Activated T-cell treated with anti-CD3 and anti-CD28 coated beads, Interleukin-2, amount 50 U/mL, for 72 hours (primary cell): ENCODE results near the gene OGN. TPM values are rescaled to one million over a fixed set of nuclear protein-coding genes. Genes with fewer than 3 reads are reported as not detected.
A peak's percentile ranks its signal among the peaks of the same experiment; 100 is the strongest.

Experiments used
- ATAC-seq, 2 donors: fragments of 150-1000 bp; cut with Tn5 transposase; replicated peaks in 1 of 2; 2 replicates each; pipeline ENCODE4 v1.10.0; 2021; ENCODE audit warnings: moderate library complexity in 2 of 2, mild to moderate bottlenecking in 1 of 2
- DNase-seq, 2 donors: peaks; one replicate each; pipeline ENCODE4 v3.0.0; 2021 to 2022; ENCODE audit warnings: mixed read lengths in 1 of 2
- H3K27ac Mint-ChIP-seq: one replicate; pipeline ENCODE4 v1.8.0; 2022; ENCODE audit warnings: mild to moderate bottlenecking, moderate library complexity, mixed read lengths
- H3K27me3 Mint-ChIP-seq: one replicate; pipeline ENCODE4 v1.8.0; 2022; ENCODE audit warnings: low read depth, mixed read lengths
- H3K36me3 Mint-ChIP-seq, 2 donors: one replicate each; pipeline ENCODE4 v1.8.0; 2022; ENCODE audit warnings: mixed read lengths in 2 of 2, mild to moderate bottlenecking in 1 of 2; ENCODE audit not compliant: insufficient read depth in 2 of 2
- H3K4me1 Mint-ChIP-seq: one replicate; pipeline ENCODE4 v1.8.0; 2022; ENCODE audit warnings: low read depth, mixed read lengths
- H3K4me3 Mint-ChIP-seq, 2 donors: one replicate each; pipeline ENCODE4 v1.8.0; 2022; ENCODE audit warnings: mild to moderate bottlenecking in 2 of 2, mixed read lengths in 2 of 2, moderate library complexity in 2 of 2
- H3K9me3 Mint-ChIP-seq, 2 donors: one replicate each; pipeline ENCODE4 v1.8.0; 2022; ENCODE audit warnings: mixed read lengths in 2 of 2
- total RNA-seq, 2 donors: library from RNA; stranded (reverse); gene quantifications; one replicate each; pipeline ENCODE4 v1.2.3, GENCODE V29; 2022

OGN gene
- total RNA-seq, 2 donors from 2014 or later: not detected

DNA sequence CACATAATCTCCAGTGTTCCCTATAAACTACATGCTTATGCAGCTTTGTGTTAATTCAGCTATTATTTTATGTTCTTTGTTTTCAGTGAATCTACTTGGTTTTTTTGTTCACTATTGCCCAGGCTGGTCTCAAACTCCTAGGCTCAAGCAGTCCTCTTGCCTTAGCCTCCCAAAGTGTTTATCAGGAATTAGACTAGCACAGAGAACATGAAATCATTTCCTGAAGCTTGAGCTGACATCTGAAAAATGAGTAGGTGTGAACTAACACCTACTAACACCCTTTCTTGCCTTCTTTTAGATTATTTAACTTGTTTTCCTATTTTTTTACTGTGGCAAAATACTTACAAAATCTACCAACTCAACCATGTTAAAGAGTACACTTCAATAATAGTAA, 53.6 kb downstream of the OGN start:
- no peaks in the 10 kb centered on the region for H3K4me1 Mint-ChIP-seq
- no peak overlapping the region for H3K4me3 Mint-ChIP-seq
- H3K36me3 Mint-ChIP-seq: peaks cover 8 to 24% of the 10 kb centered on the region in 2 donors
- no peaks in the 10 kb centered on the region for H3K27me3 Mint-ChIP-seq
- H3K9me3 Mint-ChIP-seq: peaks cover 0 to 5% of the 10 kb centered on the region in 2 donors
- DNase-seq (no peak), ATAC-seq (no peak)
- H3K27ac Mint-ChIP-seq: no peak overlapping the region

DNA sequence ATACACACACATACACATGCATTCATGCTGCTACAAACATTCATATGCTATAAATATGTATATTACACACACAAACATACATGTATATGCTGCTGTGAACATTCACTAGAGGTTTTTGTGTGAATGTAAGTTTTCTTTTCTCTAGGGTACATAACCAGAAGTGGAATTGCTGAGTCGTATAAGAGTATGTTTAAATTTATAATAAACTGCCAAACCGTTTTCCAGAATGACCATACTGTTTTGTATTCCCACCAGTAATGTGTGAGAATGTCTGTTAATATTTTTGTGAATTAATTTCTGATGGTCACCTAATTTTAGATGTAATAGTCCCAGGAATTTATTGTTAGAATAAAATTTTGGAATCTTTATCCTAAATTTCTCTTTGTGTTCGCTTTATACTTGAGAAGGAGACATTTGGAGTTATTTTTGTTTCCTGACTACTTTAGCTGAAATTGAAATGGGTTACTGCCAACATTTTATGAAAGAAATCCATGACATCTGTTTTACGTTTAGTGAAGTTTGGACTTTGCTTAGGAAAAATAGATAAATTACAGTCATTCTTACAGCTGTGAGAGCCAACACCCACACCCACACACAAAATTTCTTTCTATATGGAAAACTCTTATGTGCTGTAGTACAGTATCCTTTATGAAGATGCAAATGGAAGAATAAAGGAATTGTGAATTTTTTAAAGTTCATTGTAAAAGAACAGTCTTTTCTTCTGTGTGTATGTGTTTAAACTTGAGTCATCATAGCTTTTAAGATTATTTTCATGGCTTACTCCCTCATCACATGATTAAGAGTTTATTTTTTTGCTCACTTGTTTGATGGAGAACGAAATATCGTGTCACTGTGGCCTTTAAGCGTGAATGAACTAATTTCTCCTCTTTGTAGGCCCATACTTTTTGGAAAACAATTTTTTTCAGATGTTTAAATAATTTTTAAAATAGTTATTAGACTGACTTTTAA, 54.3 kb downstream of the OGN start:
- H3K36me3 Mint-ChIP-seq: peaks cover 8 to 24% of the 10 kb centered on the region in 2 donors

DNA sequence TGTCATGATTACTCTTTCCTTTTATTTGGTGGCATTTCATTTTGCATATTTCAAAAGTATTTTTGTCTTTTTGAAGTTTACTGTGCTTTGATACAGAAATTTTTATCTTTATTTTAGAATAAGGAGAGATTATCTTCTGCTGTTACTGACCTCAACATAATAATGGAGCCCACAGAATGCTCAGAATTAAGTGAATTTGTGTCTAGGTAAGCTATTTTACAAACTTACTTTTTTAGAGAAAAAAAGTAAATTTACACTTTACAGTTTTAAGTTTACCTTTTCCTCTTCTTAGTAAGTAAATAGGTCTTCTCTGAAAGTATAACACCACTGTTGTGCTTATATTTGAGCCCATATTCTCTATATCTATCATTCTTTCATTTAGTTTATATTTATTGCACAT, 58.8 kb downstream of the OGN start:
- Mint-ChIP-seq H3K4me3 (no peak overlapping the region), H3K27ac (no peak overlapping the region)
- no peak for ATAC-seq

More for the DNA sequence above, 54.3 kb downstream of the OGN start:
- Mint-ChIP-seq H3K4me3 (no peak overlapping the region), H3K27me3 (no peaks in the 10 kb centered on the region), H3K27ac (no peak overlapping the region), H3K4me1 (no peaks in the 10 kb centered on the region), H3K9me3 (peaks cover 0 to 5% of the 10 kb centered on the region in 2 donors)
- no peak for DNase-seq
- ATAC-seq: no peak

DNA sequence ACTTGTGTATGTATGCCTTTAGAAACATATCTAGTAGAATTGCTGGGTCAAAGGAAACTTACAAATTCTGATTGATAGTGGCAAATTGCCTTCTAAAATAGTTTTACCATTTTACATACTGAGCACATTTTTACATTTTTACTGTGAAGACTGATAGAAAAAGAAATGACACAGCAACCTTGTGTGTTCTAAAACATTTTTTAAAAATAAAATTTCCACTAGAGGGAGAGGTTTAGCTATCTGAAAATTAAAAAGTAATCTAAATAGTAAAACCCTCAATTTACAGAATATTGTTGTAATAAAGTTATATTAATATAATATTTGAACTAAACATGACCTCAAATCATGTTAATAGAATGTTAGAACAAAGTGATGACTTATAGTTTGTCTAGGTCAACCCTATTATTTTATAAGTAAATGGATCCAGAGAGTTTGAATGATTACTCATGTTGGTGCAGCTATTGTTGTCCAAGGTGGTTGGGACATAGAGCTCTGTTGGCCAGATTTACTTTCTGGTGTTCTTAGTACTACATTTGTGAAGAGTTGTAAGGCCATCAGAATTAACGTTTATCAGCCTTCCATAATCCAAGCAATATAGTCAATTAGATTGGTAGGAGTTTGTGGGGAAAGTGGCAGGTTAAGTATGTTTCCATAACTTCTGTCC, 61.4 kb downstream of the OGN start:
- Mint-ChIP-seq H3K36me3 (peaks cover 6 to 14% of the 10 kb centered on the region in 2 donors), H3K9me3 (peaks cover 0 to 3% of the 10 kb centered on the region in 2 donors), H3K4me3 (no peak overlapping the region), H3K27ac (no peak overlapping the region), H3K27me3 (no peaks in the 10 kb centered on the region), H3K4me1 (no peaks in the 10 kb centered on the region)
- ATAC-seq: no peak
- DNase-seq: no peak

More for the DNA sequence above, 58.8 kb downstream of the OGN start:
- no peak for DNase-seq
- Mint-ChIP-seq H3K9me3 (peaks cover 0 to 3% of the 10 kb centered on the region in 2 donors), H3K36me3 (peaks cover 7 to 17% of the 10 kb centered on the region in 2 donors), H3K27me3 (no peaks in the 10 kb centered on the region), H3K4me1 (no peaks in the 10 kb centered on the region)

DNA sequence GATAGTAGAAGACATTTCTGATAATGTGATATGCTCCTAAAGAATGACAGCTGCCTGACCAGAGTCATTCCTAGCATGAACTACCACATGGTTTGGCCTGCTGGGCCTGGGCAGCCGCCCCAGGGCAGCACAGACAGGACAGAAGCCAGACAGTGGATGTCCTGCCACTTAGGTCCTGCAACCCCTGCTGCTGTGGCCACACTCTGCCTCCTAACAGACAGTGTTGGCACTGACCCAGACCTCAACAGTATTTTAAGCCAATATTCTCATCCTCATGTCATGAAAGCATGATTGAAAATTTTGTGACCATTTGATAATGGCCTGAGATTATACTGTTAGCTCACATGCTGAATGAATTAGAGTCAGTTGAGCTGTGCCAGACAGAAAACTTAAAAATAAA, 62.8 kb downstream of the OGN start:
- no peaks in the 10 kb centered on the region for H3K4me1 Mint-ChIP-seq
- H3K27me3 Mint-ChIP-seq: no peaks in the 10 kb centered on the region
- no peak overlapping the region for H3K27ac Mint-ChIP-seq
- peaks cover 7 to 14% of the 10 kb centered on the region in 2 donors for H3K36me3 Mint-ChIP-seq
- ATAC-seq: no peak
- H3K4me3 Mint-ChIP-seq: no peak overlapping the region
- DNase-seq: no peak
- H3K9me3 Mint-ChIP-seq: peaks cover 0 to 3% of the 10 kb centered on the region in 2 donors

DNA sequence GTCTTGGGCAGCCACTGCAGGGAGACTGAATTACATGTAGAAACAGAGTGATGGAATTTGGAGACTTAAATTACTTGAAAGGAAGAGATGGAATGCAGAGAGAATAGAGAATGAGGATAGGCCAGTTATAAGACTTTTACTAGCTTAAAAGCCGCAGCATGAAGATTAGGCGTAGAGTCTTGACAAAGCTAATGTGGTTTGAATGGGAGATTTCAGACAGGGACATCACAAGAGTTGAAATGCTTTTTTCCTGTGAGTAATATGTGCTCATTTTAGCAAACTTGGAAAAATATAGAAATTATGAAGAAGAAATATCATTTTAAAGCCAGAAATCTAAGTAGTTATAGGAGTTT, 71.1 kb downstream of the OGN start:
- peak overlapping the region; percentile 27 for H3K27ac Mint-ChIP-seq
- H3K4me1 Mint-ChIP-seq: no peaks in the 10 kb centered on the region
- no peak for DNase-seq
- no peak for ATAC-seq
- H3K36me3 Mint-ChIP-seq: peaks cover 0 to 15% of the 10 kb centered on the region in 2 donors
- no peaks in the 10 kb centered on the region for H3K9me3 Mint-ChIP-seq
- H3K27me3 Mint-ChIP-seq: no peaks in the 10 kb centered on the region
- no peak overlapping the region for H3K4me3 Mint-ChIP-seq

Other genes with a start within 250 kb of the OGN start
- gene IARS1, start 110.9 kb downstream of the OGN start, total RNA-seq: 100 to 1,000 TPM; 324 to 356 TPM
- 10 to 100 TPM; 50.7 to 56.6 TPM for gene NOL8, start 79.2 kb downstream of the OGN start, total RNA-seq
- 10 to 100 TPM; 25.2 to 28.2 TPM for gene CENPP, start 78.6 kb downstream of the OGN start, total RNA-seq
- not detected for gene OMD, start 19.9 kb upstream of the OGN start, total RNA-seq
- gene ASPN, start 77.9 kb upstream of the OGN start, total RNA-seq: not detected
- not detected for gene ECM2, start 131.4 kb upstream of the OGN start, total RNA-seq